ENCODE data around the gene SFMBT2.

- TF ChIP-seq CTCF (IDR thresholded peaks at IDR 0.05) (no peak), POLR2AphosphoS5 (IDR thresholded peaks at IDR 0.05) (no peak), POLR2A (IDR thresholded peaks at IDR 0.05; ENCODE audit: low read depth) (no peak), EP300 (IDR thresholded peaks at IDR 0.05) (no peak)
Measured at GRCh38 chr10:7195118-7195517, 215.7 kb downstream of the SFMBT2 start.

Measured in esophagus muscularis mucosa (tissue), 4 donors.